Duodenal mucosa (tissue), 2 donors: Measurements from ENCODE around the gene POLE4.

Source experiments
- H3K27ac ChIP-seq: one replicate; pipeline ENCODE4 v1.7.0; 2013; ENCODE audit warnings: low read depth, low read length
- H3K27me3 ChIP-seq, 2 donors: one replicate each; pipeline ENCODE4 v1.7.0; 2013; ENCODE audit warnings: low read length in 2 of 2, control low read depth in 1 of 2; ENCODE audit not compliant: insufficient read depth in 2 of 2, control insufficient read depth in 1 of 2
- H3K36me3 ChIP-seq, 2 donors: one replicate each; pipeline ENCODE4 v1.7.0; 2013; ENCODE audit warnings: low read length in 2 of 2, control low read depth in 1 of 2; ENCODE audit not compliant: insufficient read depth in 2 of 2, control insufficient read depth in 1 of 2
- H3K4me1 ChIP-seq, 2 donors: one replicate each; pipeline ENCODE4 v1.7.0; 2013; ENCODE audit warnings: low read length in 2 of 2, control low read depth in 1 of 2; ENCODE audit not compliant: insufficient read depth in 2 of 2, control insufficient read depth in 1 of 2
- H3K4me3 ChIP-seq, 2 donors: one replicate each; pipeline ENCODE4 v1.7.0; 2013; ENCODE audit warnings: low read length in 2 of 2, low read depth in 1 of 2
- H3K9ac ChIP-seq, 2 donors: one replicate each; pipeline ENCODE4 v1.7.0; 2013; ENCODE audit warnings: low read length in 2 of 2, low read depth in 1 of 2
- H3K9me3 ChIP-seq, 2 donors: one replicate each; pipeline ENCODE4 v1.7.0; 2013; ENCODE audit warnings: low read length in 2 of 2, control low read depth in 1 of 2; ENCODE audit not compliant: control insufficient read depth in 1 of 2

POLE4 gene

DNA sequence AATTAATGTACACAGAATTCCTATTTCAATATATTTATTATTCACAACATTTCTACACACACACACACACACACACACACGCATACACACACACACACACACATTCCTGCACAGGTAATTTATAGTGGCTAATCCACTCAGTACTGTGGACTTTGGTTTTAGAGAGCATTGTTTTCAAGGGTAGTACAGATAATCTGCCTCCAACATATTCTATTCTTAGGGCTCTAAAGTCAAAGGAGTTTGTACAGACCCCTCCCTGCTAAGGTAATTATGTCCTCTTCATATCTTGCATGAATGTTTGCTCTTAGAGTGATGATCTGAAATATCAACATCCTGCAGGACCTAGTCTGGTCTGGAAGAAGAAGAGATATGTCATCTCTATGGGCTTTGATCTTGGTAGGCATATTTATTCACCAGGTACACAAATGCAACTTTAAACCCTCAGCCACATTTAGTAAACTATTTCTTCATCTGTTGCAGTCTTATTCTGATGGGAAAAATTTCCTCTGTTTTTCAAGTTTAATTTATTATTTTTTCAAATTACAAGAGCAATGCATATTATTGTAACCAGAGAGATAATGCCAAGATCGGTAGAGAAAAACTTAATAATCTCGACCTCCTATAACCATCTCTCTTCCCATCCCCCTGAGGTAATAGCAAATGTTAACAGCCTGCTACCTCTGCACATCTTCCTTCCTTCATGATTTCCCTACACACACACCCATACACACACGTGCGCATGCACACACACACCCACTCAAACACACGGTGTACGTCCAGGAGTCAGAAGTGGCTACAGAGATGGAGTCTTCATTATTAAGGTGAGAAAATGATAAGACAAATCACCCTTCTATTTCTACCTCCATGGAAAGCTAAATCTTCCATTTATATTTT, 18.3 kb upstream of the POLE4 start:
- Histone ChIP-seq H3K36me3 (no peaks in the 10 kb centered on the region), H3K4me3 (no peak overlapping the region), H3K27me3 (no peaks in the 10 kb centered on the region), H3K27ac (no peak overlapping the region), H3K9ac (no peak overlapping the region), H3K4me1 (peaks cover 0 to 3% of the 10 kb centered on the region in 2 donors), H3K9me3 (no peaks in the 10 kb centered on the region)

DNA sequence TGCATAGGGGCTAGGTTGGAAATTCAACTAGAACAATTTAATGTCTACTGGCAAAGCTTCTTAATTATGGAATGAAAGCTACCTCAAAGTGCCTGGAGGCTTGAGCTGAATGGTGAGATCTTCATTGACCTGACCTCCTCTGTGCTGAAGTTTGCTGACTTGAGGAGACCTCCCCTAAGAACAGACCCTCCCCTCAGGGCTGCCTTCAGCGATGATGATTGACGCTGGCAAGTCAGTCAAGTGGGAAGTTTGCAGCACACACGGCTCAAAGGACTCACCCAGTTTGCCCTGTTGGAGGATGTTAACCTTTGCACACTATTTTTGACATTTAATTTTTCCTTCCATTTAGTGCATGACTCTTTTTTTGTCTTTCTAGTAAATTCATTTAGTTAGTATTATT, 17.2 kb upstream of the POLE4 start:
- Histone ChIP-seq H3K9ac (no peak overlapping the region), H3K4me1 (peaks cover 0 to 3% of the 10 kb centered on the region in 2 donors), H3K36me3 (no peaks in the 10 kb centered on the region), H3K9me3 (no peaks in the 10 kb centered on the region), H3K4me3 (no peak overlapping the region), H3K27me3 (no peaks in the 10 kb centered on the region), H3K27ac (no peak overlapping the region)

- no peak overlapping the region for H3K9ac ChIP-seq
- peaks cover 0 to 3% of the 10 kb centered on the region in 2 donors for H3K4me1 ChIP-seq
- H3K4me3 ChIP-seq = no peak overlapping the region
- no peaks in the 10 kb centered on the region for H3K9me3 ChIP-seq
- no peak overlapping the region for H3K27ac ChIP-seq
- no peaks in the 10 kb centered on the region for H3K36me3 ChIP-seq
- no peaks in the 10 kb centered on the region for H3K27me3 ChIP-seq
Measured at GRCh38 chr2:74942263-74942662, 16.2 kb upstream of the POLE4 start.

GRCh38 chr2:74944987-74945787, 13.3 kb upstream of the POLE4 start:
- Histone ChIP-seq H3K9me3 (no peaks in the 10 kb centered on the region), H3K9ac (no peak overlapping the region)

DNA sequence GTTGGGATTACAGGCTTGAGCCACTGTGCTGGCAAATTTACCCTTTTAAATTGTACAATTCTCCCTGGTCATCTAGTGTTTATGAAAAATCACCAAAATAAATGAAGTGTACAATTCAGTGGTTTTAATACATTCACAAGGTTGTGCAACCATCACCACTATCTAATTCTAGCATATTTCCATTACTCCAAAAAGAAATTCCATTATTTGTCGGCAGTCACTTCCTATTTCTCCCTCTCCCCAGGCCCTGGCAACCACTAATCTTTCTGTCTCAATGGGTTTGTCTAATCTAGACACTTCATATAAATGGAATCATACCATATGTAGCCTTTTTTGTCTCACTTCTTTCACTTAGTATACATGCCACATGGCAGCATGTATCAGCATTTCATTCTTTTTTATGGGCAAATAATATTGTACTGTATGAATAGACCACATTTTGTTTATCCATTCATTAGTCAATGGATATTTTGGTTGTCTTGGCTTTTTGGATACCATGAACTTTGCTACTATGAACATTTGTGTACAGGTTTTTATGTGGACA, 12.6 kb upstream of the POLE4 start:
- H3K4me3 ChIP-seq = no peak overlapping the region
- H3K36me3 ChIP-seq = no peaks in the 10 kb centered on the region
- no peak overlapping the region for H3K27ac ChIP-seq
- no peaks in the 10 kb centered on the region for H3K27me3 ChIP-seq
- H3K9me3 ChIP-seq = no peaks in the 10 kb centered on the region
- no peaks in the 10 kb centered on the region for H3K4me1 ChIP-seq
- H3K9ac ChIP-seq = no peak overlapping the region

More at GRCh38 chr2:74944987-74945787, 13.3 kb upstream of the POLE4 start:
- no peaks in the 10 kb centered on the region for H3K4me1 ChIP-seq
- H3K4me3 ChIP-seq = no peak overlapping the region
- no peak overlapping the region for H3K27ac ChIP-seq
- H3K27me3 ChIP-seq = no peaks in the 10 kb centered on the region
- no peaks in the 10 kb centered on the region for H3K36me3 ChIP-seq

DNA sequence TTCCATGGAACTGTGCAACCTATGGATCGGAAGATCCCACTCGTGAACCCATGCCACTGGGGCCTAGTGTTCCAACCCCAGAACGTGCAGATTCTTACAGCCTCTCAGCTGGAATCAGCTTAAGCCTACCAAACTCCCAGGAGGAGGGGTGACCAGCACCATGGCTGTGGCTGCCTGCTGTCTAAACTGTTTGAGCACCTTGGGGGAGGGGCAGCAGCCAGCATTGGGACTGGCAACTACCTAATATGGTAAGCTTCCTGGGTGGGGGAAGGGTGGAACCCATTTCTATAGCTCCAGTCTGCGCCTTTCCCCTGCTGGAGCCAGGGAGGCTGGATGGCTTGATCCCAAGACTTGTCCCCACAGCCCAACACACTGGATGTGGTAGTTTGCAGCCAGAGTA, 10.7 kb upstream of the POLE4 start:
- Histone ChIP-seq H3K9ac (no peak overlapping the region), H3K27ac (no peak overlapping the region), H3K4me3 (no peak overlapping the region)

GRCh38 chr2:74948779-74949178, 9.7 kb upstream of the POLE4 start:
- no peak overlapping the region for H3K27ac ChIP-seq
- H3K4me1 ChIP-seq = no peaks in the 10 kb centered on the region
- no peak overlapping the region for H3K9ac ChIP-seq
- no peak overlapping the region for H3K4me3 ChIP-seq
- H3K36me3 ChIP-seq = peaks cover 0 to 3% of the 10 kb centered on the region in 2 donors
- H3K9me3 ChIP-seq = peaks cover 3 to 6% of the 10 kb centered on the region in 2 donors
- H3K27me3 ChIP-seq = no peaks in the 10 kb centered on the region

More for the DNA sequence above, 10.7 kb upstream of the POLE4 start:
- no peaks in the 10 kb centered on the region for H3K27me3 ChIP-seq
- H3K9me3 ChIP-seq = peaks cover 2 to 6% of the 10 kb centered on the region in 2 donors
- H3K36me3 ChIP-seq = peaks cover 0 to under 1% of the 10 kb centered on the region in 2 donors
- no peaks in the 10 kb centered on the region for H3K4me1 ChIP-seq

DNA sequence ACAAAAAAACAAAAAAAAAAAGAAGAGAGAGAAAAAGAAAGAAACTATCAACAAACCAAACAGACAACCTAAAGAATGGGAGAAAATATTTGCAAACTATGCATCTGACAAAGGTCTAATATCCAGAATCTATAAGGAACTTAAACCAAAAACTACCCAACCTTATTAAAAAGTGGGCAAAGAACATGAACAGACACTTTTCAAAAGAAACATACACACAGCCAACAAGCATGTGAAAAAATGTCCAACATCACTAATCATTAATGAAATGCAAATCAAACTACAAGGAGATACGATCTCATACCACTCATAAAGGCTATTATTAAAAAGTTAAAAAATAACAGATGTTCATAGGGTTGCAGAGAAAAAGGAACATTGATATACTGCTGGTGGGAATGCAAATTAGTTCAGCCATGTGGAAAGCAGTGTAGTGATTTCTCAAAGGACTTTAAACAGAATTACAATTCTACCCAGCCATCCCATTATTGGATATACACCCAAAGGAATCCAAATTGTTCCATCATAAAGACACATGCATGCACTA, 7.2 kb upstream of the POLE4 start:
- Histone ChIP-seq H3K9ac (no peak overlapping the region), H3K36me3 (peaks cover 0 to 3% of the 10 kb centered on the region in 2 donors), H3K27ac (no peak overlapping the region), H3K4me1 (no peaks in the 10 kb centered on the region), H3K4me3 (no peak overlapping the region), H3K27me3 (no peaks in the 10 kb centered on the region), H3K9me3 (peaks cover 3 to 6% of the 10 kb centered on the region in 2 donors)

- H3K4me3 ChIP-seq = no peak overlapping the region
- no peak overlapping the region for H3K27ac ChIP-seq
- no peak overlapping the region for H3K9ac ChIP-seq
- peaks cover 3 to 6% of the 10 kb centered on the region in 2 donors for H3K9me3 ChIP-seq
- no peaks in the 10 kb centered on the region for H3K4me1 ChIP-seq
- H3K27me3 ChIP-seq = no peaks in the 10 kb centered on the region
- peaks cover 0 to 3% of the 10 kb centered on the region in 2 donors for H3K36me3 ChIP-seq
Measured at GRCh38 chr2:74952575-74952974, 5.9 kb upstream of the POLE4 start.
